HG02588 (cell line): ENCODE results near the gene RGP1.

ENCODE experiments used
- ATAC-seq: cut with Tn5 transposase; IDR thresholded peaks from one replicate; pipeline ENCODE4 v1.9.1; 2021; ENCODE audit warnings: mild to moderate bottlenecking, moderate library complexity; ENCODE audit not compliant: unreplicated experiment

Gene RGP1

GRCh38 chr9:35766997-35767396 is 17.9 kb downstream of the RGP1 start:
- ATAC-seq, result no peak

GRCh38 chr9:35767458-35767857 is 18.4 kb downstream of the RGP1 start:
- ATAC-seq, result no peak

GRCh38 chr9:35769763-35770162 is 20.7 kb downstream of the RGP1 start:
- no peak for ATAC-seq

GRCh38 chr9:35771075-35771433 is 22.0 kb downstream of the RGP1 start:
- ATAC-seq, result no peak

- no peak for ATAC-seq
Observed at GRCh38 chr9:35771534-35771933, 22.4 kb downstream of the RGP1 start.

GRCh38 chr9:35771943-35772342 is 22.9 kb downstream of the RGP1 start:
- no peak for ATAC-seq

- no peak for ATAC-seq
Observed at GRCh38 chr9:35774907-35775635, 26.0 kb downstream of the RGP1 start.

- ATAC-seq, result no peak
Observed at GRCh38 chr9:35776018-35776417, 26.9 kb downstream of the RGP1 start.

GRCh38 chr9:35778496-35778895 is 29.4 kb downstream of the RGP1 start:
- no peak for ATAC-seq

- ATAC-seq, result no peak
Observed at GRCh38 chr9:35781066-35781465, 32.0 kb downstream of the RGP1 start.

GRCh38 chr9:35783418-35783817 is 34.3 kb downstream of the RGP1 start:
- no peak for ATAC-seq

- no peak for ATAC-seq
Observed at GRCh38 chr9:35789541-35789940, 40.5 kb downstream of the RGP1 start.

GRCh38 chr9:35790025-35790384 is 40.9 kb downstream of the RGP1 start:
- no peak for ATAC-seq

GRCh38 chr9:35790385-35791296 is 41.6 kb downstream of the RGP1 start:
- no peak for ATAC-seq

GRCh38 chr9:35791297-35791921 is 42.3 kb downstream of the RGP1 start, which contains the start of gene NPR2:
Gene NPR2 (plus strand): TSS chr9:35791591. CDS start chr9:35792409, 818 bp downstream.
- ATAC-seq, result no peak

- no peak for ATAC-seq
Observed at GRCh38 chr9:35792024-35792813, 43.1 kb downstream of the RGP1 start.

- ATAC-seq, result no peak
Observed at GRCh38 chr9:35792826-35793225, 43.7 kb downstream of the RGP1 start.

GRCh38 chr9:35793461-35793860 is 44.4 kb downstream of the RGP1 start:
- no peak for ATAC-seq

GRCh38 chr9:35795695-35796094 is 46.6 kb downstream of the RGP1 start:
- no peak for ATAC-seq

GRCh38 chr9:35797311-35798109 is 48.4 kb downstream of the RGP1 start:
- ATAC-seq, result no peak
